ENCODE data around the gene MDN1.

- TF ChIP-seq ARNT (IDR thresholded peaks at IDR 0.05) (no peak), PKNOX1 (IDR thresholded peaks at IDR 0.05) (no peak), SP1 (IDR thresholded peaks at IDR 0.05) (no peak), FOXA1 (IDR thresholded peaks at IDR 0.05) (no peak), BHLHE40 (IDR thresholded peaks at IDR 0.05; ENCODE audit: borderline replicate concordance) (no peak), SUZ12 (IDR thresholded peaks at IDR 0.05) (no peak)
These were observed 139.4 kb downstream of the MDN1 start for GRCh38 chr6:89680150-89680549.

Measured in HEK293T (cell line).